ENCODE results near the gene QRICH1. TPM values are rescaled to one million over a fixed set of nuclear protein-coding genes. Genes with fewer than 3 reads are reported as not detected.

The QRICH1 gene
- total RNA-seq, 4 donors from 2014 or later, result 35.8 to 65.6 (median 47.1) TPM

DNA sequence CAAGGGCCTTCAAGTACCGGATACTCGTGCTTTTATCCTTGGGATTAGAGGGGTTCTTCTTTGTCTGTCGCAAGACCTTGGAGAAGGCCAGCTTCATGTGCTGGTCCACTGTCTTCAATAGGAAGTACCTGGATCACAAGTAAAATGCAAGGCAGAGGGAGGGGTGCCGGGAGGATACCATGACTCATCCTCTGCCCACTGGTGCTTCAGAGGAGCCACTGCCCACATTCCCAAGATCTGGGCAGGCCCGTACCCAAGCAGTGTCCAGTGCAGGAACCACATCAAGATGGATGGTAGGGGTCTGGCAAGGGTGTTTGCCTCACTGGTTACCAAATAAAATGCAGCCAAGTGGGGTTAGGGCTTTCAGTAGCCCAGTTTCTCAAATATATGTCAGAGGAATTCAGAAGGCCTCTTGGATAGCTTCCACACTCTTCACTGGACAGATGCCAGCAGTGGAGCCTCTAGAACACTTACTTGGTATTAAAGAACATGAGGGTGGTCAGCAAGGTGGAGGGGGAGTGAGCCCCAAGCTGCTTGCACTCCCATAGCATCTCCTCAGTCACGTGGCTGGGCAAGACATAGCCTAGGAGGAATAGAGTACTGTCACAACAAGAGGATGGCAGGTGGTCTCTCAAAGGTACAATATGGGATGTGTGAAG lies 61.1 kb downstream of the QRICH1 start:
- TF ChIP-seq POLR2A (IDR thresholded peaks at IDR 0.05), result no peak
- intact Hi-C loops (cut with DNase I; ENCODE audit: low total_unique reads) (no loop called here), in situ Hi-C loops (cut with MboI; ENCODE audit: low sequenced_read_pairs in 4 of 4) (no loop called here)
- ATAC-seq, result no peak
- H3K4me3 ChIP-seq, result no peak overlapping the region
- peaks cover 0 to 65% of the 10 kb centered on the region in 2 donors for H3K36me3 ChIP-seq
- DNase-seq, result no peak
- H3K4me1 ChIP-seq, result peaks cover 15 to 17% of the 10 kb centered on the region in 2 donors
- H3K27ac ChIP-seq, result no peak overlapping the region
- no peaks in the 10 kb centered on the region for H3K27me3 ChIP-seq
- H3K9me3 ChIP-seq, result no peaks in the 10 kb centered on the region

DNA sequence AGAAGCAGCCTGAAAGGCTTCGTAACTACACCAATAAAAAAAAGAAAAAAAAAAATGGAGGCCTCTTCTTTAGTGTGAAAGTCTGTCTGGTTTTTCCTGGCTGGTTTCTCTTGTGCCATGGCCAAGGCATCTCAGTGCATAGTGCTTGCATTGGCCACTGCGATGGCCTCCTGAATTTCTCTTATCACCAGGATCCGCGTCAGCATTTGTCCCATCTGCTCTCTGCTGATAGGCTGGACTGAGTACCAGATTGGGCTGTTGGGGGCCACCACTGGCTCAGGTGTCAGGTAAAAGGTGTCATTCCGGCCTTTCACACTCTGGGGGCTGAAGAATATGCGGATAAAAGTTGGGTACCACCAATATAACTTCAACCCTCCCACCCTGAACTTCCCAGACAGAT lies 63.5 kb downstream of the QRICH1 start:
- in situ Hi-C loops (cut with MboI; ENCODE audit: low sequenced_read_pairs in 4 of 4) (no loop called here), intact Hi-C loops (cut with DNase I; ENCODE audit: low total_unique reads) (no loop called here)
- DNase-seq, result no peak
- no peak overlapping the region for H3K4me3 ChIP-seq
- H3K36me3 ChIP-seq, result peaks cover 0 to 75% of the 10 kb centered on the region in 2 donors
- TF ChIP-seq, protein P1, sequence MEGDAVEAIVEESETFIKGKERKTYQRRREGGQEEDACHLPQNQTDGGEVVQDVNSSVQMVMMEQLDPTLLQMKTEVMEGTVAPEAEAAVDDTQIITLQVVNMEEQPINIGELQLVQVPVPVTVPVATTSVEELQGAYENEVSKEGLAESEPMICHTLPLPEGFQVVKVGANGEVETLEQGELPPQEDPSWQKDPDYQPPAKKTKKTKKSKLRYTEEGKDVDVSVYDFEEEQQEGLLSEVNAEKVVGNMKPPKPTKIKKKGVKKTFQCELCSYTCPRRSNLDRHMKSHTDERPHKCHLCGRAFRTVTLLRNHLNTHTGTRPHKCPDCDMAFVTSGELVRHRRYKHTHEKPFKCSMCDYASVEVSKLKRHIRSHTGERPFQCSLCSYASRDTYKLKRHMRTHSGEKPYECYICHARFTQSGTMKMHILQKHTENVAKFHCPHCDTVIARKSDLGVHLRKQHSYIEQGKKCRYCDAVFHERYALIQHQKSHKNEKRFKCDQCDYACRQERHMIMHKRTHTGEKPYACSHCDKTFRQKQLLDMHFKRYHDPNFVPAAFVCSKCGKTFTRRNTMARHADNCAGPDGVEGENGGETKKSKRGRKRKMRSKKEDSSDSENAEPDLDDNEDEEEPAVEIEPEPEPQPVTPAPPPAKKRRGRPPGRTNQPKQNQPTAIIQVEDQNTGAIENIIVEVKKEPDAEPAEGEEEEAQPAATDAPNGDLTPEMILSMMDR (IDR thresholded peaks at IDR 0.05 in 4 of 5, conservative IDR thresholded peaks at IDR 0.05 in 1 of 5), result no peak
- no peak for TF ChIP-seq POLR2A (IDR thresholded peaks at IDR 0.05)
- no peaks in the 10 kb centered on the region for H3K9me3 ChIP-seq
- peaks cover 18 to 21% of the 10 kb centered on the region in 2 donors for H3K4me1 ChIP-seq
- no peak for ATAC-seq
- H3K27me3 ChIP-seq, result no peaks in the 10 kb centered on the region
- peak overlapping the region in 3 of 4 donors; percentile 94 to 97 (median 96) for H3K27ac ChIP-seq

DNA sequence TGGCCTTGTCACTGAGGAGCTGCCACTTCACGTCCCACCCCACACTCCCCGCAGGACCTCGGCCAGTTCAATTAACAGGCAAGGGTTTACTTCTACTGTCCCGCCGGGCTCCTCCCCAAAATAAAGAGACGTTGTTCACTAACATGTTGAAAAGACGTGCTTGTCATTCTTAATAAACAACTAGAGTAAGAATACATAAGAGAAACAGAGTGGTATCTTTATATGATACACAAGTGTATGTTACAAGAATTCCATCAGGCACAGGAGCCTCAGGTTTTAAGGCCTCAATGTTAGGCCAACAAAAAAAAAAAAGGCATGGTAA lies 64.3 kb downstream of the QRICH1 start:
- Histone ChIP-seq H3K27ac (peak overlapping the region; percentile 94 to 98 (median 96)), H3K4me3 (peak overlapping the region; percentile 20 to 86 (median 78)), H3K9me3 (no peaks in the 10 kb centered on the region), H3K4me1 (peaks cover 22 to 25% of the 10 kb centered on the region in 2 donors), H3K36me3 (peaks cover 0 to 75% of the 10 kb centered on the region in 2 donors), H3K27me3 (no peaks in the 10 kb centered on the region)
- in situ Hi-C loops (cut with MboI; ENCODE audit: low sequenced_read_pairs in 4 of 4) (no loop called here), intact Hi-C loops (cut with DNase I; ENCODE audit: low total_unique reads) (loop anchor here (2.0 kb wide), 2 partner anchors 39 to 111 kb away; partner anchors contain the start of genes ARIH2 and P4HTM)
- DNase-seq (no peak), ATAC-seq (no peak)
- TF ChIP-seq, protein P1 (IDR thresholded peaks at IDR 0.05 in 4 of 5, conservative IDR thresholded peaks at IDR 0.05 in 1 of 5), result no peak
- TF ChIP-seq POLR2A (IDR thresholded peaks at IDR 0.05), result no peak

DNA sequence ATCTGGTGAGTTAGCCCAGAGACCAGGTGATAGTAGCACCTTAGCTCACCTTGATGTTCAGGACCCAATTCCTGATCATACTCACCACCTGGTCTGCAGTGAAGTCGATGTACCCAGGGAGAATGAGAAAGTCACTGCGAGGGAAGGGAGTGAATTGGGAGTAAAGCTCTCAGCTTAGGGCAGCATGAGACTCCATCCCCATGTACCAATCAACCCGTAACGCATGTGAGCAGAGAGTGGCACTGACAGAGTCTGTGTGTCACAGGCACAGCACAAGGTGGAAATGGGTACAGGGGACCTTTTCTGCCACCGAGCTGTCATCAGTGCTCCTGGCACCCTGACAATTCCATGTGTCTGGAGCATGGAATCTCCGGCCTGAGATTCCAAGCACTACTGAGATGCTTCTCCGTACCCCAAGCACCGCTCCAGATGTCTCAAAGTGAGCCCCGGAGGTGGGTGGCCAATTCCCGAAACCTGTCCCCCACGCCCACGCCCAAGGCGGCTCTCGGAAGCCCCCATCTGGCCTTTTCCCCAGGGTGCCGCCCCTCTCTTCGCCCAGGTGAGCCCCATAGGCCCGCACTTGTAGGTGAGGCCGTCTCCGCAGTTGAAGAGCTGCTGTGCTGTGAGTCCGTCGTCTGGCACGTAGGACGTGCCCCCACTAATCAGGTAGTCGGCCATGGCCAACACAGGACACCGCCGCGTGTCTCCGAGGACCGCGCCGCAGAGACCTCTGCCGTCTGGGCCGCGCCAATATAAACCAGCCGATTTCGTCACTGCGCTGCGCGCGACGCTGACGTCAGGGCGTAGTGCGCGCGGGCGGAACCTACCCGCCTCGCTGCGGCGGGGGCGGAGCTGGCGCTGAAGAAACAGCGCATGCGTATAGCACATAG lies 65.0 kb downstream of the QRICH1 start, which contains the start of gene IMPDH2:
Gene IMPDH2 (minus strand): TSS at position 726 of the 890 bp plus-strand sequence. CDS start 48 bp downstream, at position 678.
- peaks cover 22 to 31% of the 10 kb centered on the region in 2 donors for H3K4me1 ChIP-seq
- H3K27ac ChIP-seq, result peak within 1 kb of the TSS; percentile 94 to 98 (median 96)
- peak within 1 kb of the TSS; percentile 70 to 86 (median 86) for H3K4me3 ChIP-seq
- intact Hi-C loops (cut with DNase I; ENCODE audit: low total_unique reads), result loop anchor here (2.0 kb wide), 2 partner anchors 38 to 110 kb away; partner anchors contain the start of genes ARIH2 and P4HTM
- no peaks in the 10 kb centered on the region for H3K9me3 ChIP-seq
- TF ChIP-seq, protein P1 (IDR thresholded peaks at IDR 0.05 in 4 of 5, conservative IDR thresholded peaks at IDR 0.05 in 1 of 5), result peak in 2 of 5 experiments; percentile 21 to 23
- TF ChIP-seq POLR2A (IDR thresholded peaks at IDR 0.05), result peak; percentile 98
- peaks cover 0 to 79% of the 10 kb centered on the region in 2 donors for H3K36me3 ChIP-seq
- ATAC-seq (peak; percentile 94), DNase-seq (peak; percentile 83 to 92)
- no peaks in the 10 kb centered on the region for H3K27me3 ChIP-seq
- in situ Hi-C loops (cut with MboI; ENCODE audit: low sequenced_read_pairs in 4 of 4), result no loop called here

DNA sequence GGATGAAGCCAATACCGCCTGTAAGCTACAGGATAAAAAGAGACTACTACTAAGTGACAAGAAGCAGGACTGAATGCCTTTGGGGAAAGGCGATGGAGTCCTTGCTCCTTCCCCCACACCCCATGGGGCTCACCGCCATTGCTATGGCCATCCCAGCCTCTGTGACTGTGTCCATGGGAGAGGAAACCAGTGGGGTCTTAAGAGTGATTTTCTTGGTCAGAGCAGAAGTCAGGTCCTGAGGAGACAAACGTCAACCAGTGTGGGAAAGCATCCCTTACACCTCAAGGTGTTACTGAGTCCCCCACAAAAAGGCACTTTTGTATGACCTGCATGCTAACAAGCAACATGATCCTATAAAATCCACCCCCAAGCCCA lies 65.6 kb downstream of the QRICH1 start:
- H3K9me3 ChIP-seq, result no peaks in the 10 kb centered on the region
- peaks cover 26 to 34% of the 10 kb centered on the region in 2 donors for H3K4me1 ChIP-seq
- DNase-seq (no peak), ATAC-seq (no peak)
- in situ Hi-C loops (cut with MboI; ENCODE audit: low sequenced_read_pairs in 4 of 4), result no loop called here
- peak overlapping the region; percentile 70 to 86 (median 86) for H3K4me3 ChIP-seq
- TF ChIP-seq, protein P1 (IDR thresholded peaks at IDR 0.05 in 4 of 5, conservative IDR thresholded peaks at IDR 0.05 in 1 of 5), result no peak
- no peak for TF ChIP-seq POLR2A (IDR thresholded peaks at IDR 0.05)
- intact Hi-C loops (cut with DNase I; ENCODE audit: low total_unique reads), result loop anchor here (2.0 kb wide), 2 partner anchors 37 to 109 kb away; partner anchors contain the start of genes ARIH2 and P4HTM
- no peaks in the 10 kb centered on the region for H3K27me3 ChIP-seq
- H3K36me3 ChIP-seq, result peaks cover 0 to 82% of the 10 kb centered on the region in 2 donors
- H3K27ac ChIP-seq, result peak overlapping the region; percentile 94 to 98 (median 96)

Measured in gastrocnemius medialis (tissue), 4 donors.